Activated CD8-positive, alpha-beta memory T cell treated with anti-CD3 and anti-CD28 coated beads for 4 hours (primary cell): ENCODE data around the gene CAMK2B.

Source experiments
- DNase-seq, 2 donors: peaks; one replicate each; pipeline ENCODE4 v3.0.0-alpha.2; 2020; ENCODE audit warnings: low read depth in 2 of 2

The CAMK2B gene

DNA sequence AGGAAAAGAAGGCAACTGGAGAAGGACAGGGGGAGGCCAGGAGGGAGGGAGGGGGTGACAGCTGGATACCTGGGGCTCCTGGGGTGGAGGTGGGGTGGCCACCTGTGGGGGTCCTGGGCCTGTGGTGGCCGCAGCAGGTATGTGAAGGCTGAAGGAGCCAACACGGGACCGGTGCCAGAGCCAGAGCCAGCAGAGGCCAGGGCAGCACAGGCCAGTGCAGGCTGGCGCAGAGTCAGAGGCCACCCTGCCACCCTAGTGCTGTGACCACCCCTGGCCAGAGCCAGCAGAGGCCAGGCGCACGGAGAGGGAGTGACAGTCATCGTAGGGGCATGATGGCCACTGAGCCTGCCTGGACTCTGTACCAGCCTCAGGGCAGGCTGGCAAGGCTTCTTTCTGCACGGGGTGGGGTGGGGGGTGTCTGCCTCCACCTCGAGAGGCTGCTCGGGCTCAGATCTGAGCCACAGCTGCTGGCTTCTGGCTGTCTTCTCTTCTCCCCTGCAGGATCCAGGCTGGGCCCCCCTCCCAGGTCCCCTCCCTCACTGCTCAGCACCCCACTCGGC, 95.8 kb downstream of the CAMK2B start:
- DNase-seq: no peak

DNA sequence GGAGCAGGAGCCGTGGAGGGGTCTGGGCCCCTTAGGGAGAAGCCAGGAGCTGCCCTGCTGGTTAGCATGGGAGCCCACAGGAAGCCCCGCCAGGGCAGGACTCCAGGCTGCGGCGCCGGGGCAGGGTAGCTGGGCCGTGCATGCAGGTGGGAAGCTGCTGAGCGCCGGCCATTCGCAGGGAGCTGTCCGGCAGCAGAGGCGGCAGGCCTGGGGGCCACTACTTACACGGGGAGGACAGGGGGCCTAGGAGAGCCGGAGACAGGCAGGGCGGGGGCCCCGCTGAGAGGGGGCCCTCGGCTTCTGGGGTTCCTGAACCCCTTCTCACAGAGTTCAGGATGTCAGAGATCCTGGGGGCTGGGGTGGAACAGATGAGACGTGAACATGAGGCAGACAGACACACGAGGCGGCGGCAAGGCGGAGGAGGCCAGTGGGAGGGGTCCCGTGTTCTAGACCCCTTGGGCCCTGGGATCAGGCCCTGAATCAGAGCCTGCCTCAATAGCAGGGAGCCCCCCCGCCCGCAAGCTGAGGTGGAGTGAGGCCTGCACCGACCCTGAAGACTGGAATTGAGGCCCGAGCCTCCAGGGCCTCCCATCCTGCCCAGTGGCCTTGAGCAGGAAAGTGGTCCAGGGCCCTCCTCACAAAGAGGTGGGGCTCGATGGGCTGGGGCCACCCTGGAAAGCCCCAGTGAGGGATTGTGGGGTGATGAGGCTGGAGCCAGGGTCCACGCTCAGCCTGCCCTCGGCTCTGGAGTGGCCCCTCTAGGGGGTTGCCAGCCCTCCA, 96.6 kb downstream of the CAMK2B start:
- DNase-seq: no peak

DNA sequence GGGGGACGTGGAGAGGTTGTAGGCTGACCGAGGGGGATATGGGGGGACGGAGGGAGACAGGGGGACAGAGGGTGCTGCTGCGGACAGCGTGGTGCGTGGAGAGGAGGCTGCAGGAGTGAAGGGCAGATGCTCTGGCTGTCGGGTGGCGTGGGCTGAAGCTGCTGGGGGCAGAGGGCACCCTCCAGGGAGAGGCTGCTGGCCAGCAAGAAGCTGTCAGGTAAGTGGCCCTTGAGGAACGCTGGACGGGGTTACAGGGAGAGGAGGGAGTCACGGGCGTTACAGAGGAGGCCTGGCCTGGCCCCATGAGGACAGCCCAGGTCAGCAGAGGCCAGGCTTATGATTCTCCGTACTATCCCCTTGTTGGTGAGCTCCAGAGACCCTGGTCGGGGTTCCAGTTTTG, 97.5 kb downstream of the CAMK2B start:
- no peak for DNase-seq

DNA sequence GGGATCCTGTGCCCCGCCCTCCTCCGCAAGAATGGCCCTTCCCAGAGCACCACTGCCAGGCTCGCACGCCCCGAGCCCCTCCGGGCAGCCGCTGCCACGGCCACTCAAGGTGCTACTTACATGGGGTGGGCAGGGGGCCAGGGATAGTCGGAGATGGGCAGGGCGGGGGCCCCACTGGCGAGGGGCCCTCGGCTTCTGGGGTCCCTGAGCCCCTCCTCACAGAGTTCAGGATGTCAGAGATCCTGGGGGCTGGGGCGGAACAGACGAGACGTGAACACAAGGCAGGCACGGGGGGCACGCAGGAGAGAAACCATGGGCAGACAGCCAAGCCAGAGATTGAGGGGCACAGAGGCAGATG, 99.0 kb downstream of the CAMK2B start:
- DNase-seq: no peak

DNA sequence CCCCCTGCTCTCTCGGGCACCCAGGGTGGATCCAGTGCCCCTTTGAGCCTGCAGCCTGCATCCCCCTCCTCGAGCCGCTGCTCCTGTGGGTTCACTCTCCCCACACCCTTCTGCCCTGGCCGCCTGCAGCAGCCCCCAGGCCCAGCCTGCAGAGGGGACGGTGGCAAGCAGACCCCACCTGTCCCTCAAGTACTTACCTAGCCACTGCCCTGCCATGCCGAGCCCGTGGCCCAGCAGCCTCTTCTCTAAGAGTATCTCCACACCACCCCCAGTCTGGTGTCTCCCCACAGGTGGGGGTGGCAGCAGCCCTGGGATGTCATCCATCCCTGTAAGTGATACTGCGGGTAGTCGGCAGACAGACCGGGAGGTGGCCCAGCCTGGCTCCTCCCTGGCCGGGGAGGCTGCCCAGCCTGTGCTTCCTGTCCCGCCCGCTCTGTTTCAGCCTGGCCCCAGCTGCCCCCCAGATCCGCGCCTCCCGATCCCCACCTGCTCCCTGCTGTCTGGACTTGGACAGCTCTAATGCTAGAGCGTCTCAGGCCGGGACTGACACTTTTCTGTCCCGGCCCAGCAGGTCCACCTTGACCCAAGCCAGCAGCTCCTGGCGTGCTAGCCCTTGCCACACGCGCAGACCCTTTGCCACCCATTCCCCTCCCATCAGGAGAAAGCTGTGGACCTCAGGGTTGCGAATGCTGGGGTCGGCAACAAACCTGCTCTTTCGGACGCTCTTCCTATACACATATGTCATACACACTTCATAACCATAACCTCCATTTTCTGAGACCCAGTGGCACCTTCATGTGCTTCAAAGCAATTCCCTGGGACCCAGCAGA, 99.6 kb downstream of the CAMK2B start:
- DNase-seq: no peak

- DNase-seq: no peak
Observed at GRCh38 chr7:44224974-44225565, 100.3 kb downstream of the CAMK2B start.

DNA sequence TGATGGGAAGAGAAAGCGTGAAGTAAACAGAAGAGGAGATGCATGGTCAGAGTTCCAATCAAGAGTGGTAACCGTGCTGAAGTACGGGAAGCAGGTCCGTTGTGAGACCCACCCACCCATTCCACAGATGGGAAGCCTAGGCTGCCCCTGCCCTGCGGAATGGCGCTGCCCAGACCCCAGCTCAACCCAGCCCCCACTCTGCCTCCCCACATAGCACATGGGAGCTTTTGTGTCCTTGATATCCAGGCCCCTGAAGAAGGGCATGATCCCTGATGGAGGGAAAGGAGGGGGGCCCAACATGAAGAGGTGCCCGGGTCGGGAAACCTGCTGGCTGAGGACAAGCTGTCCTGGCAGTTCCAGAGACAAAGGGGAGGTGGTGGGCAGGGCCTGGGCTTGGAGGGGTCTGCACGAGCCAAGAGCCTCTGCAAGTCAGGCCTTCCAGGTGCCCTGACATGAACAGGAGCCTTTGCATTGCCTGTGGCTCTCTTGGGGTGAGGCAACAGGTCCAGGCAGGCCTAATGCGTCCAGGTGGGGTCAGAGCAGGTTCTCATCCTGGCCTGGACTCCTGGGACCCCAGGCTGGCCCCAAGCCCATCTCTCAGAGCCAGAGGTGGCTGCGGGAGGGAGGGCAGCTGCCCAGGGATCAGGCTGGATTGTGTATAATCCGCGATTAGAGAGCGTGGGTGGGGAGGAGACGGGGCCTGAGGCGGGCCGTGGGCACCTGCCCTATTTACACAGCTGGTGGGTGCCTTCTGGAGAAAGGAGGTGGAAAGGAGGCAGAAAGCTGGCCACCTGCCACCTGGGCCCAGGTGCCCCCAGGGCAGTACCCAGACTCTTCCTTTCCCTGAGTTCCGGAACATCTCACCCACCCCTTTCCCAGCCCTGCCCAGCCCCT, 101.1 kb downstream of the CAMK2B start:
- no peak for DNase-seq

- no peak for DNase-seq
Observed at GRCh38 chr7:44223362-44224079, 101.9 kb downstream of the CAMK2B start.

DNA sequence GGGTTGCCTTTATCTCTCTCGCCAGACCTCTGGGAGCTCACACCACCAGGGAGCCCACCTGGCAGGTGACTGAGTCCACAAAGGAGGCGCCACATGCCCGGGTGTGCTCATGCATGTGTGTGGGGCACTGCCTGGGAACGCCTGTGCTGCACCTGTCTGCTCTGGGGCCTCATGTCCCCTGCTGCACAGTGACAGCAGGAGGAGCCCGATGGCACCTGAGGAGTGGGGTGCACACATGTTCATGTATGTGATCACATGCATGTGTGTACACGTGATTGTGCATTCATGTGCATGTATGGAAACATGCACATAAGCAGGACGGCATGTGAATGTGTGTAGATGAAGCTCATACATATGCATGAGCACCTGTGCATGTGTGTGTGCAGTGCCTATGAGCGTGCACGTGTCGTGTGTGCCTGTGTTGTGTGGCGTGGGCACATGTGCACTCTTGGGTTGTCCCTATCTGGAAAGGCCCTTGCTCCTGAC, 102.6 kb downstream of the CAMK2B start:
- DNase-seq: no peak

GRCh38 chr7:44222074-44222473, 103.3 kb downstream of the CAMK2B start:
- DNase-seq: no peak

DNA sequence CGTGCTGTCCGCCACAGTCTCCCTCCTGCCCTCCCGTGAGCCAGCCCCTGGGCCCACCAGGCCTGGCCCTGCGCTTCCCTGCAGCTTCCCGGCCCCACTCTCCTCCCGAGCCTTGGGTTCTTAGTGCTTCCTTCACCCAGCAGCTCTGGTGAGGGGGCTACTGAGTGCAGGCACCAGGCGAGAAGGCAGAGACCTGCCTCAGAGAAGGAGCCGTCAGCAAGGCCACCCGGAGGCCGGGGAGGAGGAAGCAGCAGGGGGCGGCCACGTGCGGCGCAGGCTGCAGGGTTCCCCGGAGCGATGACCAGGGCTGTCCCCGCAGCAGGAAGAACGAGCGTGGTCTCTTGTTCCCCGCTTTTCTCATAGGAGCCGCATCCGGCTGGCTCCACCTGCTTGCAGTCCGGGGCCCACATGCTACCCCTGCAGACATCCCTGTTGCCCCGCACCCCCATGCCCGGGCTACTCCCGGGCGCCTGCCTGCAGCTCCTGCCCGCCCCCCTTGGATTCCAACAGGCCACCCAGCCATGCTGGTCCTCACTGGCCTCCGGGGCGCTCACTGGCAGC, 104.1 kb downstream of the CAMK2B start:
- DNase-seq: no peak

DNA sequence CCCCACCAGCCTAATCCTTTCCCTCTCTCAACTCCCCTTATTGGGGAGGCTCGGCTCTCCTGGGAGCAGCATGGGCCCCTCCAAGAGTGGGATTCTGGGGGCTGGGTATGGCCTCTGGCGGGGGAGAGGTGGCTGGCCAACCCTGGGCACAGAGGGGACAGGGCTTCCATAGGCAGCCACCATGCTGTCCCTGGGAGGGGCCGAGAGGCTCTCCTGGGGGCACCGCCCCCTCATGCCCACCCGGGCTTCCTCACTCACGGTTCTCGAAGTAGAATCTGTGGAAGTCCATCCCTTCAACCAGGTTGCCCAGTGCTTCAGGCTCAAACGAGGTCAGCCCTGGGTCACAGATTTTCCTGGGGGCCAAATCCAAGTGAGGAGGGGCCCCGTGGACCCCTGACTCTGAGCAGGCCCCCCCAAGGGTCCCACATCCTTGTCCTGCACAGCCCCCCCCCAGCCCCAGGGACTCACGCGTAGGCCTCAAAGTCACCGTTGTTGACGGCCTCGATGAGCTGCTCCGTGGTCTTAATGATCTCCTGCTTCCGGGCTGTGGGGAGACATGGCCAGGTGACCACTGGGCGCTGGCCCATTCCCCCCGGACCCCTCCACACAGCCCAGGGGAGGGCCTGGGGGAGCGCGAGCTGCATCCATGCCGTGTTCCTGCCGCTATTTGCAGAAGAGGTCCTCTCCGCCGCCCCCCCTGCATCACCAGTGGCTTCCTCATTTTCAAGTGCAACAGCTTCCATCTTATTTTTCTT, 104.9 kb downstream of the CAMK2B start:
- DNase-seq: no peak

DNA sequence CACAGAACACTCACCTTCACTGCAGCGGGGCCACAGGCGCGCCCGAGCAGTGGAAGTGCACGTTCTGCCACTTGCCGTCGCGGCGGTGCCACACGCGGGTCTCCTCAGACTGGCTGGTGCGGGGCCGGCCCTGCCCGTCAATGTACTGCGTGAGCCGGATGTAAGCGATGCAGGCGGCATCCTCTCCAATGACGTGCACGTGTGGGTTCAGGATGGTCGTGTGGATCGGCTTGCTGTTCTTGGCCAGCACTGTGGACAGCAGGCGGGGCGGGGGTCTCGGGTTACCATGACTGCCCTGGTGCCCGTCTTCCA, 105.4 kb downstream of the CAMK2B start:
- no peak for DNase-seq

DNA sequence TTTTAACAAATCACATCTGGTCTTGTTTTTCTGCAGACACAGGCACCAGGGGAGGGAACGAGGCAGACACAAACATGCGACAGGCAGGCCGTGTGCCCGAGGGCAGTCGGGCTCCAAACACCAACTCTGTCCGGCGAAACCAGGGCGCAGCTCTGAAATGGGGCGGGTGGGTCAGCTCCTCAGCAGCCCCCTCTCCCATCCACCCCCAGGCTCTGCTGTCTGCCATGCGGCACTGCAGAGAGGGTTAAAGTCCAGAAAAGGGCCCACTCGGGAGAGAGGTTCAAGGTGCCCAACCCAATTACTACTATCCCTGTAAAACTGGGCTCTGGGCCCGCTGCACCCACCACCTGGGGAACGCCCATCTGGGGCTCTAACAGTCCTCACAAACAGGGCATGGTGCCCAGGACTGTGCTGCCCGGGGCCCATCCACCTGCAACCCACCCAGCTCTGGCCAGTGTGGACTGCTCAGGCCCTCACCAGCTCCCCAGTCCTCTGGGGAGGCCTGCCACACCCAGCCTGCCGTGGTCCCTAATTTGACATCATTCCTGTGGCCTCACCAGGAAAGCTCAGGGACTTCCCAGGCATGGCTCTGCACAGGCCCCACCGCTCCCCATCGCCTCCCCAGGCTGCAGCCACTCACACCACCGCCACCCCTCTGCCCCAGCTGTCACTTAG, 105.9 kb downstream of the CAMK2B start:
- DNase-seq: no peak

DNA sequence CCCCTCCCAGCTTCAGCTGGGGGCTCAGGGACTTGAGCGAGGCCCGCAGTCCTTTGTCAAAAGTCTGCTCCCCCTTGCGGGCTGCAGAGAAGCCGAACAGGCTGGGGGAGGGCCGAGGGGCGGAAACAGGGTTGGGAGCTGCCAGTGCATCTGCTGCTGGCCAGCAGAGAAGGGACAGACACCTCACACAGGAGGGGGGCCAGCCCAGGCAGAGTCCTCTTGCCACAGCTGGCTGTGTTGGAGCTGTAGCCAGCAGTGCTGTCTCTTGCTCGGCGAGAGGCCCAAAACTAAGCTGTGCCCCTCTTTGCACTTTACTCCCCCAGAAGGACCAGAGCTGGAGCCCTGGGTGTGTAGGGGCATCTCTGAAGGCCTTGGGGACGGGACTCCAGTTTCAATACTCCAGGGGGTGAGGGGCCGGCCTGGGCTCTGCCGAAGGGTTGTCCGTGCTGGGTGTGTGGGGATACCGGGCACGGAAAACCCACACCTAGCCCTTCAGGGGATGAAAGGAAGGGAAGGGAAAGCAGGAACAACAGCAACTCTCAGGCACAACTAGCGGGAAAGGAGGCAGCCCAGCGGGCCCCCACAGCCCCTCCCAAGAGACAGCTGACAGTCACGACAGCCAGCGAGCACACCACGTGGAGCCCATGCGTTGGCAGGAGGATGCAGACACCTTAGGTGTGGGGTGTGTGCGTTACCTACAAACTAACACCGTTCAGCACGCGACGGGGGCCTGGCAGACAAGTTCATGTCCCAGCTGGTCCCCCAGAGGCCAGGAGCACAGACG, 106.8 kb downstream of the CAMK2B start:
- no peak for DNase-seq

DNA sequence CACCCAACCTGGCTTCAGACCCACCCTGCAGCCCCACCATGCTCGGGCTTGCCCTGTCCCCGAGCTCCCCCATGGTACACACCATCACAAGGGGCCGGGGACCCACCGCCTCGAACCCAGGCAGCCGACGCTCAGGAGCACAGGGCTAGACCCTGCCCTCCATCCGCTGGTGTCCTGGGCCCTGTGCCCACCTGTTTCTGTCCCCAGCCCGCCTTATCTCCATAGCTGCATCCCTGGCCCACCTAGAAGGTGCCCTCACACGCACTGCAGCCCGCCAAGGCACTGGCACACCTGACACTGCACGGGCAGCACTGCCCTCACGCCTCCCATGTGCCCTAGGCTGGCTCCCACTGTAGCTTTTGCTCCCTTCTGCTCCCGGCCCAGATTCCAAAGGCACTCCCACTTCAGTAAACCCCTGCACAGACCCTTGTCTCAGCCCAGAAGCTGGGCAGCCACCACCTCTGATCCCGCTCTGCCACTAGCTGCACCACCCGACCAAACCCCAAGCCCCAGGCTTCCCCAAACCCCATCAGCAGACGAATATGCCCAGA, 107.5 kb downstream of the CAMK2B start:
- no peak for DNase-seq

DNA sequence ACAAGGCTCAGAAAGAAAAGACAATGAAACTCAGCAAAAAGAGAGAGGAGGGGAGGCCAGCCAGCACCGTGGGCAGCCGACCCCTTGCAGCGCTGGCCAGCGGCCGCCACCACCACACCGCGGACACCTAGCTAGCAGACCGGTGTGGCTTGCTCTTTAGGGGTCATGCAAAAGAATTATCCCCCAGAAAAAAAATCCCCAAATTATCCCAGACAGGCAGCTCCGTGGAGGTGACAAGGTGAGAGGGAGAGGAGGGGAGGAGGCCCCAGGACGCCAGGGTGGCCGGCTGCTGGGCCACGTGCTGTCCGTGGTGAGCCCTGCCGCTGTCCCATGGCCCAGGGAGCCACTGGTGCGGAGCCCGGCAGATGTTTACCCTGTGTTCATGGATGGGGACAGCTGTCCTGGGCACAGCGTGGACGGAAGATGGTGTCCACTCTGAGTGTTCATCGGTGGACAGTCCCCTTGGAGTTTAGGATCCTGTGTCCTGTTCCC, 108.1 kb downstream of the CAMK2B start:
- DNase-seq: no peak
